OCI-M2 (cell line): ENCODE measurements around the gene FOXN4.

ENCODE experiments used
- DNase-seq: peaks from one replicate; lab custom pipeline; 2025; ENCODE audit not compliant: unreplicated experiment; lab: John Stamatoyannopoulos, UW

The FOXN4 gene

GRCh38 chr12:109259545-109259895 is 49.6 kb downstream of the FOXN4 start:
- DNase-seq, result no peak

- DNase-seq, result no peak
Measured at GRCh38 chr12:109258607-109259544, 50.2 kb downstream of the FOXN4 start.

GRCh38 chr12:109258201-109258600 is 50.9 kb downstream of the FOXN4 start:
- no peak for DNase-seq

- DNase-seq, result no peak
Measured at GRCh38 chr12:109256011-109256410, 53.1 kb downstream of the FOXN4 start.

- no peak for DNase-seq
Measured at GRCh38 chr12:109255377-109255776, 53.7 kb downstream of the FOXN4 start.

- no peak for DNase-seq
Measured at GRCh38 chr12:109253913-109254544, 55.1 kb downstream of the FOXN4 start.

GRCh38 chr12:109252799-109253198 is 56.3 kb downstream of the FOXN4 start:
- no peak for DNase-seq

- DNase-seq, result no peak
Measured at GRCh38 chr12:109250523-109250922, 58.6 kb downstream of the FOXN4 start.

GRCh38 chr12:109247831-109248654 is 61.0 kb downstream of the FOXN4 start:
- no peak for DNase-seq

- DNase-seq, result no peak
Measured at GRCh38 chr12:109246221-109246620, 62.9 kb downstream of the FOXN4 start.

GRCh38 chr12:109244073-109244472 is 65.0 kb downstream of the FOXN4 start:
- DNase-seq, result no peak

- DNase-seq, result no peak
Measured at GRCh38 chr12:109241936-109242335, 67.1 kb downstream of the FOXN4 start.

- no peak for DNase-seq
Measured at GRCh38 chr12:109240365-109240764, 68.7 kb downstream of the FOXN4 start.

- no peak for DNase-seq
Measured at GRCh38 chr12:109239691-109240090, 69.4 kb downstream of the FOXN4 start.

- DNase-seq, result no peak
Measured at GRCh38 chr12:109239179-109239578, 69.9 kb downstream of the FOXN4 start.

GRCh38 chr12:109236257-109236656 is 72.8 kb downstream of the FOXN4 start:
- DNase-seq, result no peak

- no peak for DNase-seq
Measured at GRCh38 chr12:109234012-109234411, 75.1 kb downstream of the FOXN4 start.

GRCh38 chr12:109232731-109233130 is 76.4 kb downstream of the FOXN4 start:
- DNase-seq, result no peak

GRCh38 chr12:109230193-109230592 is 78.9 kb downstream of the FOXN4 start:
- no peak for DNase-seq

- no peak for DNase-seq
Measured at GRCh38 chr12:109228664-109229063, 80.4 kb downstream of the FOXN4 start.
